Measurements from ENCODE around the gene C9orf50.

DNA sequence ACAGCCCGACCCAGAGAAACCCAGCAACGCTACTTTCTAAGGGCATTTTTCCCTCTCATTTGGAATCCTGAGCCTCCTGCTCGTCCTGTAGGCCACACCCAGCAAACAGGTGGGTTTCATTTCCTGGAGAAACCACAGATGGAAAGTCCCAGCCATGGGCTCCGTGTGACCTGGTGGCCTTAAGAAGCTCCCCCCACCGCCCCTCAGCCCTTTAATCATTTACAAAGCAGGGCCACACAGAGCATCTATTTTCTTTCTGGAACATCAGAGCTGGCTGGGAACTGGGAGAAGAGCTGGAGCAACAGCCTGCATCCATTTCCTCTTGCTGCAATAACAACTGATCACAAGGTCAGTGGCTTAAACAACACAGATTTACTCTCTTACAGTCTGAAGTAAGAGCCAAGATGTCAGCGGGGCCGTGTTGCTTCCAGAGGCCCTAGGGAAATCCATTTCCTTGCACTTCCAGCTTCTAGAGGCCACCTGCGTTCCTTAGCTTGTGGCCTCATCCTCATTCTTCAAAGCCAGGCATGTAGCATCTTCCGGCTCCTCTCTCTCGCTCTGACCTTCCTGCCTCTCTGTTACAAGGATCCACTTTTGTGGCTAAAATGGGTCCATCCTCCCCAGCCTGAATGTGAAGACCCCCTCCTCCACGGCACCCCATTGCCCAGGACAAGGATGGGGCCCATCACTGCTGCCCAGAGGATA, 40.5 kb downstream of the C9orf50 start:
- TF ChIP-seq, protein P1, sequence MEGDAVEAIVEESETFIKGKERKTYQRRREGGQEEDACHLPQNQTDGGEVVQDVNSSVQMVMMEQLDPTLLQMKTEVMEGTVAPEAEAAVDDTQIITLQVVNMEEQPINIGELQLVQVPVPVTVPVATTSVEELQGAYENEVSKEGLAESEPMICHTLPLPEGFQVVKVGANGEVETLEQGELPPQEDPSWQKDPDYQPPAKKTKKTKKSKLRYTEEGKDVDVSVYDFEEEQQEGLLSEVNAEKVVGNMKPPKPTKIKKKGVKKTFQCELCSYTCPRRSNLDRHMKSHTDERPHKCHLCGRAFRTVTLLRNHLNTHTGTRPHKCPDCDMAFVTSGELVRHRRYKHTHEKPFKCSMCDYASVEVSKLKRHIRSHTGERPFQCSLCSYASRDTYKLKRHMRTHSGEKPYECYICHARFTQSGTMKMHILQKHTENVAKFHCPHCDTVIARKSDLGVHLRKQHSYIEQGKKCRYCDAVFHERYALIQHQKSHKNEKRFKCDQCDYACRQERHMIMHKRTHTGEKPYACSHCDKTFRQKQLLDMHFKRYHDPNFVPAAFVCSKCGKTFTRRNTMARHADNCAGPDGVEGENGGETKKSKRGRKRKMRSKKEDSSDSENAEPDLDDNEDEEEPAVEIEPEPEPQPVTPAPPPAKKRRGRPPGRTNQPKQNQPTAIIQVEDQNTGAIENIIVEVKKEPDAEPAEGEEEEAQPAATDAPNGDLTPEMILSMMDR (IDR thresholded peaks at IDR 0.05): no peak
- TF ChIP-seq POLR2A (IDR thresholded peaks at IDR 0.05): no peak
